Activated T-helper 1 cell treated with anti-CD3 and anti-CD28 coated beads, Interleukin-2, amount 50 U/mL, for 16 hours (primary cell): ENCODE data around the gene XYLT1.

Experiments used
- DNase-seq, 2 donors: peaks; one replicate each; pipeline ENCODE4 v3.0.0-alpha.2; 2020; ENCODE audit warnings: low read depth in 1 of 2, low spot score in 1 of 2

The XYLT1 gene

DNA sequence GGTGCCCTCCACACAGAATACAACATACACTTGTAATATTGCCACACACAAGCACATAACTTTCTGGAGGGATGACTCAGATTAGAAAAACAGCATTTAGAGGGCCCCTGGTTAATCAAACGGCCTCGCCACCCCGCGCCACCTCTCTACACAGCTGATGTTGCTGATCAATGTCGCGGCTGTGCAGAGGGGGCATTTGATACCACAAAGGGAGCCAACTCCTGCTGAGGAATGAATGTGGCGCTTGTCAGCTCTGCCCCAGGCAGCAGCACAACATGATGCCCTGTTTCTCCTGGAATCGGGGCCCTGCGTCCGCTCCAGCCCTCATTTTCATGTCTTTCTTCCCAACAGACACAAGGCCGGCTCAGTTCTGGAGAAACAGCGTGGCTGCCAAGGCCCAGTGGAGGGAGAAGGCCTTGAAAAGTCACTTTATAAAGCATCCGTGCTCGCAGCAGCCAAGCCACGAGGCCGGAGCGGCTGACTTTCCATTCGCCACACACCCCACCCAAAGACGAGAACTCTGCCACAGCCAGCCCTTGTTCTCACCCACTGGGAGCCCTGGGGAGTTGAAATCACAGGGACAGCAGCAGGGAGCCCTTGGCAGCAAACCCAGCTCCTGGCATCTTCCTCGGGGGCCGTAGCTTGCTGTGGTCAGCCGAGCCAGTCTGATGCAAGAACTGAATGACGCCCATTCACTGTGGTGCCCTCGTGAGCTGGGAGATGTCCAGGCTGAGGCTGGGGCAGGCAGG lies 65.6 kb downstream of the XYLT1 start:
- DNase-seq, result no peak

DNA sequence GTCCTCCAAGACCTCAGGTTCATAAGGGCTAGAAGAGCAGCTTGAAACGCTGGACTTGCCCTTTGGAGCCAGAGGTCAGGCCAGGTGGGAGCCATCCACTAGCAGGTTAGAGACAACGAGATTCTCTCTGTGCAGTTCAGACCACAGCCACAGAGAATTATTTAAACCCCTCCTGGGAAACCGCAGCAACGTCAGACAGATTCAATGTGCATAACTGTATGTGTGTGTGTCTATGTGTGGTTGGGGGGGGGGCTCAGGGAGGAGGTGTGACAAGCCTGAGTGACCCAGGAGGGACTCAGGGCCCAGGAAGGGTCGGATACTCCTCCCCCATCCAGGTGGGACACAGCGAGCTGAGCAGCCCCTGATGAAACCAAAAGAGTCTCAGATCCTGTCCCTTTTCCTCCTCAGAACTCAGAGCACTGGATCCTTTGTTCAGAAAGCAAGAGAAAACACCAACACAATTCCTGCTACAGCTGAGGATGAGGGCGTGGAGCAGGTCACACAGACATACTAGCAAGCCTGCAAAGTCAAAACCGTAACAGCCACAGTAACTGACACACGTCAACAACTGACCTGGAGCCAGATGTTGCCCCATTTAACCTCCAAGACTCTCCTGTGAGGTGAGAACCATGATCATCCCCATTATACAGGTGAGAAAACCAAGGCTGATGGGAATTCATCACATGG lies 66.8 kb downstream of the XYLT1 start:
- DNase-seq, result no peak

DNA sequence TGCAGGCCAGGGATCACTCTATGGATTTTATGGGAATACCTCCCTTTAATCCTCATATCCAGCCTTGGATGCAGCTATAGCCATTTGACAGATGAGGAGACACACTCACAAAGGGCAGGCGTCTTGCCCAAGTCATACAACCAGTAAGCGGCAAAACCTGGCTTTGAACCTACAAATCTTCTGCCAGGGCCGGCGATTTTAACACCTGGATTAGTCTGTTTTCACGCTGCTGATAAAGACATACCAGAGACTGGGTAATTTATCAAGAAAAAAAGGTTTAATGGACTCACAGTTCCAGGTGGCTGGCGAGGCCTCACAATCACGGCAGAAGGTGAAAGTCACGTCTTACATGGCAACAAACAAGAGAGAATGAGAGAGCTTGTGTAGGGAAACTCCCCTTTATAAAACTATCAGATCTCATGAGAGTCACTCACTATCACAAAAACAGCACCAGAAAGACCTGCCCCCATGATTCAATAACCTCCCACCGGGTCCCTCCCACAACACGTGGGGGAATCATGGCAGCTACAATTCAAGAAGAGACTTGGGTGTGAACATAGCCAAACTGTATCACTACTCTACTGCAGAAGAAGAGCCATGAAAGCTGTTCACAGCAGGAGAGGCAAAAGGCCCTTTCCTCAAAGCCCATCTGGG lies 67.5 kb downstream of the XYLT1 start:
- DNase-seq, result no peak

DNA sequence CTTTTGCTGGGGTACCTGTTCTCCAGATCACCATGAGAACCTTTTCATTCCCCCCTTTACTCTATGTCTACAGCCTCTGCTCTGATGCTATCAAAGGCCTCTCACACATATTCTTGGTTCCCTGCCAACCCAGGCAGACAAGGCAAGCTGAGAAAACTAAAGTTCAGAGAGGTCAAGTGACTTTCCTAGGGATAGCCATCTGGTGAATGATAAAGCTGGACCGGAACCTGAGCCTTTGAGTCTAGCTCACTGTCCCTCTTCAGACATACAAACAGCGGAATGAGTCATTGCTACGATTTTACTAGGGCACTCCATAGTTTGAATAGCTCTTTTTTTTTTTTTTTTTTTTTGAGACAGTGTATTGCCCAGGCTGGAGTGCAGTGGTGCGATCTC lies 73.3 kb downstream of the XYLT1 start:
- DNase-seq, result no peak

GRCh38 chr16:17396762-17397498 lies 73.8 kb downstream of the XYLT1 start:
- no peak for DNase-seq

- no peak for DNase-seq
These were observed 74.8 kb downstream of the XYLT1 start for GRCh38 chr16:17395849-17396480.

DNA sequence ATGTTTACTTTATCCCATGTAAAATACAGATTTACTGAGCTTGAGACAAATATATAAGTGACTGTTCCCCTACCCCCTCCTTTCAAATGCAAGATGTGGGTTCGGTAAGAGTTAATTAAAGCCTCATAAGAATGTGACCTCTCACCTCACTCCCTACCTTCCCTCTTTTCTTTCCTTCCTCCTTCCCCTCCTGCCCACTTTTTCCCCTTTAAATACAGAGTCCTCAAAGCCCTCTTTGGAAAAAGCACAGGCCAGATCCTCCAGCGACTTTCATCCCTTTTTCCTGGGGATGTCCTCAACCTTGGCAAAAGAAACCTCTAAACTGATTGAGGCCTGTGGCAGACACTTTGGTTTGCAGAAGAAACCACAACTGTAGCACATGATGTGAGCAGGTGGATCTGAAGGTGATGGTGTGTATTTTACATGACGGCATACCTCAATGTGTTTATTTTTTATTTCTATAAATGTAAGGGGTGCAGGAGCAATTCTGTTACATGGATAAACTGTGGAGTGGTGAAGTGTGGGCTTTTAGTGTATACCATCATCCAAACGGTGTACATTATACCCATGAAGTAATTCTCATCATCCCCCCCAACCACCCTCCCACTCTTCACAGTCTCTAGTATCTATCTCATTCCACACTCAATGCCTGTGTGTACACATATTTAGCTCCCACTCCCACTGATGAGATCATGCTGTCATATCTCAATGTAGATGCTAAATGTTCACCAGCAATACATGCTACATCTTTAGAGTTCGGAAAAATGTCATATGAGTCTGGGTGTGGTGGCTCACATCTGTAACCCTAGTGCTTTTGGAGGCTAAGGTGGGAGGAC lies 77.7 kb downstream of the XYLT1 start:
- no peak for DNase-seq

GRCh38 chr16:17392127-17392856 lies 78.5 kb downstream of the XYLT1 start:
- no peak for DNase-seq

- DNase-seq, result no peak
These were observed 79.0 kb downstream of the XYLT1 start for GRCh38 chr16:17391715-17392114.

DNA sequence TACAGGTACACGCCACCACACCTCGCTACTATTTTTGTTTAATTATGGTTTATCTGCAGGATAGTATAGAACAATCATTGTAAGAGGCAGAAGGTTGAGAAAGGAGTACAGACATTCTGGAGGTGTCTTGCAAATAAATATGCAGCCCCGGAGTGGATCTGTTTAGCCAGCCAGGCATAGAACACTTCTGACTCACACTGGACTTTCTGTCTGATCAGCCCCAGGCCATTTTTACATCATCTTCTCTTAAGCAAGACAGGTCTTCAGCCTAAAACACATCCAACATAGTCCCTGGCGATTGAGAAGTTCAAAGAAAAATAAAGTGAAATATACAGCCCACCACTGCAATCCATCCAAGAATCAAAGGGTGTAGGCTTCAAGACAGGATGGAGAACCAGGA lies 81.4 kb downstream of the XYLT1 start:
- DNase-seq, result no peak

DNA sequence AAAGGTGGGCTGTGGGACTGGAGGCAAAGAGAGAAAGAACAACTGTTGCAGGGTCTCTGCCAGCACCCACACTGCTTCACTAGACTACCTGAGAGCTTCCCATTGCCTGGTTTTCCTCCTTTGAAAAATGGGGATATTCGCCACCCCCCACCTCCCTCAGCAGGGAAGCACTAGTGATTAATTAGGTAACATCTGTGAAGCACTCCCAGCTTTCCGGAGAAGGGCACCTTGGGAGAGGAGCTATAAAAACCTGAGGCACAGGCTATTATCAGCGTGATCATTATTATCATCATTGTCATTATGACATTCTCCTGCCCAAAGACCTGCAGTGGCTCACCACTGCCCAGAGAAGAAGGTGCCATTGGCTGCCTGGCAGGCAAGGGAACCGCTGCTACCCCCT lies 83.5 kb downstream of the XYLT1 start:
- DNase-seq, result no peak

- no peak for DNase-seq
These were observed 84.5 kb downstream of the XYLT1 start for GRCh38 chr16:17386229-17386628.

DNA sequence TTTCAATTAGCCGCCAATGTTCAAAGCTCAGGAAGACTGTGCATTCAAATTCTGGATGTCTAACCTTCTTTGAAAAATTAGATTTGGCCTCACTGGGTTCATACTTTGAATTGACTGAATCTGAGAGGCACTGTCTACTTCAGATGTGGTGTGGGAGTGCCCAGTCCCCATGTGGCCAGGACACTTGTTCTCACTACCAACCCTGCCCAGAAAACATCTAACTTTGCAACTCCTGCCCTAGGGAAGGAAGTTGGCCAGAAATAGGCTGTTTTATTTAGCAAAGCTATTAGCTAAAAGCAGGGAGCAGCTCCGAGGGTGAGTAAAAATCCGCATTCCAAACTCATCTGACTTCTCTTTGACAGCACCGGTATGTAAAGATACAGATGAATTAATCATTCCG lies 86.3 kb downstream of the XYLT1 start:
- DNase-seq, result no peak

- DNase-seq, result no peak
These were observed 87.6 kb downstream of the XYLT1 start for GRCh38 chr16:17382949-17383863.

- no peak for DNase-seq
These were observed 88.2 kb downstream of the XYLT1 start for GRCh38 chr16:17382514-17382913.

- no peak for DNase-seq
These were observed 89.0 kb downstream of the XYLT1 start for GRCh38 chr16:17381784-17382183.

- no peak for DNase-seq
These were observed 90.1 kb downstream of the XYLT1 start for GRCh38 chr16:17380613-17381012.

DNA sequence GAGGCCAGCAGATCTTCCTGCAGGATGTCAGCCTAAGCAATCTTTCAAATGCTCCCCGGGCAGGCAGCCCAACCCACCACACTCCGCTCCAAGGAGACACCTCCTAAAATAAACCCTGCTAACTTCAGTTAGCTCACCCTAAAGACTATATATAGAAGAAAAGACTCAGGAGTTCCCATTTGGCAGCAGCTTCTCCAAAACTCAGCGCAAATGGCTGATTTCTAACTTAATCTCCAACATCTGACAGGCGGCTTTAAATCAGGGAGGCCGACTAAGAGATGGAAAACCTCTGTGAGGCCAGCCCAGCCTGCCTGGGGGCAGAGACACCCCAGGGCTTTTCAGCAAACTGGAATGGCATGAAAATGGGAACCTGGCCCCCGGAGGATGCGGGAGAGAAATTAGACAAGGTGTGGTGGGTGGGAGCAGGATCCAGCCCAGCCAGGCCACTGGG lies 91.6 kb downstream of the XYLT1 start:
- DNase-seq, result no peak
